IPS-18c (cell line): Measurements from ENCODE around the gene ADIPOR1.
"Not testable (repeated sequence)": the region's sequence is repeated elsewhere in the genome, so short reads cannot be mapped to it uniquely, and the experiment has no call there.

Experiments used
- H3K4me3 ChIP-seq: 2 replicates; pipeline ENCODE4 v1.7.0; 2013; ENCODE audit warnings: low read depth, mild to moderate bottlenecking, low read length, moderate library complexity; ENCODE audit not compliant: insufficient read depth
- H3K9me3 ChIP-seq: one replicate; pipeline ENCODE4 v1.6.1; 2013; ENCODE audit warnings: mild to moderate bottlenecking, low read length, moderate library complexity; ENCODE audit not compliant: control insufficient read depth, insufficient read depth

Gene ADIPOR1

GRCh38 chr1:202957733-202958543 is at the start of gene ADIPOR1:
Gene ADIPOR1, minus strand, starts transcription at chr1:202958312. Its CDS starts 7,242 bp downstream, at chr1:202951070.
- H3K9me3 ChIP-seq: no peaks in the 10 kb centered on the region
- peak within 1 kb of the TSS; percentile 99 for H3K4me3 ChIP-seq

GRCh38 chr1:203006948-203007871 is 49.1 kb upstream of the ADIPOR1 start, which contains the start of gene TMEM183A:
Gene TMEM183A, plus strand, starts transcription at chr1:203007374. Its CDS starts 92 bp downstream, at chr1:203007466.
- H3K9me3 ChIP-seq: no peaks in the 10 kb centered on the region
- H3K4me3 ChIP-seq: peak within 1 kb of the TSS; percentile 96

GRCh38 chr1:203005395-203006142 is 47.5 kb upstream of the ADIPOR1 start:
- not testable (repeated sequence) for H3K4me3 ChIP-seq, H3K9me3 ChIP-seq

DNA sequence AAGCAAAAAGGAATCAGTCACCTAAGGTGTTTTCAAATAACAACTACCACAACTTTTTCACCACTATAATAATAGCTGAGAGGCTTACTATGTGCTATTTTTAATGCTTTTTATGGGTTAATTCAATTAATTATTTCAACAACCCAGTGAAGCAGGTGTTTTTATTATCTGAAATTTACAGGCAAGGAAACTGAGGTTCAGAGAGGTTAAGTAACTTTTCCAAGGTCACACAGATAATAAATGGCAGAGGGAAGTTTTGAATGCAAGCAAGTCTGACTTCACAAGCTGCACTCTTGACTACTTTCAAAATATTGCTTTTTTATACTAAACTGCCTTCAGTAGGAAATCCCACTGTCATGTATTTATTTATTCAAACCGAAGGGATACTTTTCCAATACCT is 44.8 kb upstream of the ADIPOR1 start:
- H3K4me3 ChIP-seq: no peak overlapping the region
- no peaks in the 10 kb centered on the region for H3K9me3 ChIP-seq

GRCh38 chr1:203001986-203002385 is 43.9 kb upstream of the ADIPOR1 start:
- Histone ChIP-seq H3K4me3 (no peak overlapping the region), H3K9me3 (no peaks in the 10 kb centered on the region)

GRCh38 chr1:203000217-203000944 is 42.3 kb upstream of the ADIPOR1 start:
- Histone ChIP-seq H3K4me3 (no peak overlapping the region), H3K9me3 (no peaks in the 10 kb centered on the region)

DNA sequence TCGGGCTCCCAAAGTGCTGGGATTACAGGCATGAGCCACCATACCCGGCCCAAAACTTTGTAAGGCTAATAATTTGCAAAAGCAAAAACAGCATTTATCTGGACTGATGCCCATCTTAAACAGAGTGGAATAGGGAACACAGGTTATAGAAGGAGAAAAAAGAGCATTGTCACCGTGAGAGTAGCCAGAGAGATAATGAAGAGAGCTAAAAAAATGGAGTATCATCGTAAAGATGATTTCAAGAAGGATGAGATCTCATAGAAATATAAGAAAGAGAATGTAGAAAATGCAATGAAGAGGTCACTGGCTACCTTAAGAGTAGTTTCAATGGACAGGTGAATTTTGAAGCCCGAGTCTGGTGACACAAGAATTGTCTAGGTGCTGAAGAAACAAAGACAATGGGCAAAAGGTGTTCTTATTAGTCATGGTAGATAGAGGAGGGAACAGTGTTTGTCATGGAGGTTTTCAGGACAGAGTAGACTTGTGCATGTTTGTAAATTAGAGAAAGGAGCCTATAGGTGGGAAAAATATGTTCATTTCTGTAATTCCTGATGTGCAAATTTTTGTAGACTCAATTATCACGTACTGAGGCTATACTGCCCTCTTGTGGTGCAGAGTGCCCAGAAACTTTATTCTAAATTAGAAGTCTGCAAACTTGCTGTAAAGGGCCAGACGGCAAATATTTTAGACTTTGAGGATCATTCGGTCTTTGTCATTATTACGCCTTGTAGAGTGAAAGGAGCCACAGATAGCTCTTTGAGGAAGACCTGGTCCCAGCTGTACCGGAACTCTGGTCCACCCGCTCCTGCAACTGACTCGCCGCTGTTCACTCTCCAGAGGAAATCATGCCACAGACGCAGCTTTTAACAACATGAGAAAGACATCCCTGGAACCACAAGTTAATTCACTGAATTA is 41.0 kb upstream of the ADIPOR1 start:
- H3K9me3 ChIP-seq: no peaks in the 10 kb centered on the region
- H3K4me3 ChIP-seq: no peak overlapping the region

- no peak overlapping the region for H3K4me3 ChIP-seq
- H3K9me3 ChIP-seq: no peaks in the 10 kb centered on the region
Observed at GRCh38 chr1:202994756-202995155, 36.6 kb upstream of the ADIPOR1 start.

- H3K9me3 ChIP-seq: no peaks in the 10 kb centered on the region
Observed at GRCh38 chr1:202991112-202991511, 33.0 kb upstream of the ADIPOR1 start.

GRCh38 chr1:202989879-202990278 is 31.8 kb upstream of the ADIPOR1 start:
- Histone ChIP-seq H3K4me3 (no peak overlapping the region), H3K9me3 (no peaks in the 10 kb centered on the region)

More at GRCh38 chr1:202991112-202991511, 33.0 kb upstream of the ADIPOR1 start:
- H3K4me3 ChIP-seq: no peak overlapping the region

DNA sequence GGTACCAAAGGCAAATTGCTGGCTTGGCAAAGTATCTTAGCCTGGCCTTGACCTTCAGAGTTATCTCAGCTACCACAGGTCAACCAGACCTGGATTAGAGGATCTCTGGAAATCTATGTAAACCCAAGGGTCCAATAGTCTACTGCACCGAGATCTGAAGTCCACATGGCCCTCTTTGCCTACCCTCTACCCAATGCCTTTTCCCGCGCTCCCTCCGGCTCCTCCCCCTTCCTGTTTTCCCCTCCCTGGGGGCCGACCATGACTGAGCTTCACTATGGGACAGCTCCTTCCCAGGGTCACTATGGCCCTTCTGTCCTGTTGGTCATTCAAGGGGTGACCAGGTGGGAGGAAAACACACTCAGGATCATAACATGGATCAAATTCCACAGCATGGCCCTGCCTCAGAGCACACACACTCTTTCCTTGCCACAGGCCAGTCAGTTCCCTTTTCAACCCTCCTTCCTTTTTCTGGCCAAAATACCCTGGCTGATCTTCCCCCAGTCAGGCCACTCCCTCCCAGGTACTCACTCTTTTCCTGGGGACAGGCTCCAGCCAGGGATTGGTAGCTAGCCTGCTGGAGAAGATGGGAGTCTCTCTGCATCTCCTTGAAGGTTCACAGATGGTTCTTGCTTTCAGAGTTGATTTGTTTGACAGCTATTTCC is 29.9 kb upstream of the ADIPOR1 start:
- Histone ChIP-seq H3K9me3 (no peaks in the 10 kb centered on the region), H3K4me3 (no peak overlapping the region)

DNA sequence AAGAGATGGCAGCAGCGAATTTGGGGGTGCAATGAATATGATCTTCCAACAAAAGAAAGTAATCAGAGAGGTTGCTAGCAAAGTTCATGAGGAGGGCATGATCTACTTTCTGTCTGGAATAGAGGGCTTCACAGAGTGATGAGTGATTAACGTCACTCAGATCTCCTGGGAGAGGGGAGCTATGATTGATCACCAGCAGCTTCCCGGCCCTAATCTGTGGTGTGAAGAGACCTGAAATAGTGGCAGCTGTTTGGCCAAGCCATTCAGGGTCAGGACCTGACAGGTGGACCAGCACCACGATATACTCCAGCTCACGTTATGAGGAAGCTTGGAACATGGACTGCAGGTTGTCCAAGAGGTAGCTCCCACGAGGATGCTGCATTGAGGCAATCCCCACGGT is 29.1 kb upstream of the ADIPOR1 start:
- H3K9me3 ChIP-seq: no peaks in the 10 kb centered on the region
- no peak overlapping the region for H3K4me3 ChIP-seq

DNA sequence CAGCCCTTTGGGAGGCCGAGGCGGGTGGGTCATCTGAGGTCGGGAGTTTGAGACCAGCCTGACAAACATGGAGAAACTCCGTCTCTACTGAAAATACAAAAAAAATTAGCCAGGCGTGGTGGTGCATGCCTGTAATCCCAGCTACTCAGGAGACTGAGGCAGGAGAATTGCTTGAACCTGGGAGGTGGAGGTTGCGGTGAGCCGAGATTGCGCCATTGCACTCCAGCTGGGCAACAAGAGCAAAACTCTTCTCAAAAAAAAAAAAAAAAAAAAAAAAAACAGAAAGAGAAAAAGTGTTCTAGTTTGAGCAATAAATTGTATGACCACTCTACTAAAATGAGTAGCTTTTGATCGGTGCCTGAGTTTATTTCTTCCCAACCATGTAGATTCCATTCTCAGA is 28.0 kb upstream of the ADIPOR1 start:
- not testable (repeated sequence) for H3K4me3 ChIP-seq, H3K9me3 ChIP-seq

GRCh38 chr1:202982715-202983430 is 24.8 kb upstream of the ADIPOR1 start:
- H3K4me3 ChIP-seq: no peak overlapping the region
- H3K9me3 ChIP-seq: no peaks in the 10 kb centered on the region

GRCh38 chr1:202981939-202982338 is 23.8 kb upstream of the ADIPOR1 start:
- no peak overlapping the region for H3K4me3 ChIP-seq
- no peaks in the 10 kb centered on the region for H3K9me3 ChIP-seq
